Measurements from ENCODE around the gene FARP2. TPM values are rescaled to one million over a fixed set of nuclear protein-coding genes. Genes with fewer than 3 reads are reported as not detected.

FARP2 gene
- total and polyA plus RNA-seq, 4 donors = 5.8 to 30.9 (median 14.3) TPM

DNA sequence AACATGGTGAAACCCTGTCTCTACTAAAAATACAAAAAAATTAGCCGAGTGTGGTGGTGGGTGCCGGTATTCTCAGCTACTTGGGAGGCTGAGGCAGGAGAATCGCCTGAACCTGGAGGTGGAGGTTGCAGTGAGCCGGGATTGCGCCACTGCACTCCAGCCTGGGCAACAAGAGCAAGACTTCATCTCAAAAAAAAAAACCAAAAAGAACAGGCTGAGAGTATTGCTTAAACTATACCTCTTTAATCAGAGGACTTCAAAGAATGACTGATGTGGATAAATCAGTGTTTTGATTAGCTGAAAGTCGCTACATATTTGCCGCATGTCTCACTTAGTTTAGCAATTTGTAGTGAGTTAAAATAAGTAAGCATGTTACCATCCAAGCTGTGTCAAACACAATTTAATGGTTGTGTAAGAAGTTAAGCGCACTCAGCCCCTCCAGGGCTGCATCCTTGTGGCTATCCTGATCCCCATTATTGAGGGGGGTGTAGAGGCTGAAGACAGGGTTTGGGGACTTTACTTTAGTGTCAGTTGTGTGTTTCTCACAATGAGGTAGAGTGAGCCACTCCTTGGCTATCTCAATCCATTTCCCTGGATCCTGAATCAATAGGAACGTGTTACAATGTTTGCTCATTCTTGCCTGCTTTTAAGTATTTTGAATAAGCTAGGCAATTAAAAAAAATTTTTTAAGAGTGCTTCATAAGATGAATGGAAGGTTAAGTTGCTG, 11.0 kb upstream of the FARP2 start:
- TF ChIP-seq HNF4G (IDR thresholded peaks at IDR 0.05) (no peak), HNF4A (conservative IDR thresholded peaks at IDR 0.05) (no peak), SP1 (IDR thresholded peaks at IDR 0.05) (no peak), GABPA (IDR thresholded peaks at IDR 0.05 in 1 of 2, conservative IDR thresholded peaks at IDR 0.05 in 1 of 2) (no peak)
- TF ChIP-seq, protein P1, sequence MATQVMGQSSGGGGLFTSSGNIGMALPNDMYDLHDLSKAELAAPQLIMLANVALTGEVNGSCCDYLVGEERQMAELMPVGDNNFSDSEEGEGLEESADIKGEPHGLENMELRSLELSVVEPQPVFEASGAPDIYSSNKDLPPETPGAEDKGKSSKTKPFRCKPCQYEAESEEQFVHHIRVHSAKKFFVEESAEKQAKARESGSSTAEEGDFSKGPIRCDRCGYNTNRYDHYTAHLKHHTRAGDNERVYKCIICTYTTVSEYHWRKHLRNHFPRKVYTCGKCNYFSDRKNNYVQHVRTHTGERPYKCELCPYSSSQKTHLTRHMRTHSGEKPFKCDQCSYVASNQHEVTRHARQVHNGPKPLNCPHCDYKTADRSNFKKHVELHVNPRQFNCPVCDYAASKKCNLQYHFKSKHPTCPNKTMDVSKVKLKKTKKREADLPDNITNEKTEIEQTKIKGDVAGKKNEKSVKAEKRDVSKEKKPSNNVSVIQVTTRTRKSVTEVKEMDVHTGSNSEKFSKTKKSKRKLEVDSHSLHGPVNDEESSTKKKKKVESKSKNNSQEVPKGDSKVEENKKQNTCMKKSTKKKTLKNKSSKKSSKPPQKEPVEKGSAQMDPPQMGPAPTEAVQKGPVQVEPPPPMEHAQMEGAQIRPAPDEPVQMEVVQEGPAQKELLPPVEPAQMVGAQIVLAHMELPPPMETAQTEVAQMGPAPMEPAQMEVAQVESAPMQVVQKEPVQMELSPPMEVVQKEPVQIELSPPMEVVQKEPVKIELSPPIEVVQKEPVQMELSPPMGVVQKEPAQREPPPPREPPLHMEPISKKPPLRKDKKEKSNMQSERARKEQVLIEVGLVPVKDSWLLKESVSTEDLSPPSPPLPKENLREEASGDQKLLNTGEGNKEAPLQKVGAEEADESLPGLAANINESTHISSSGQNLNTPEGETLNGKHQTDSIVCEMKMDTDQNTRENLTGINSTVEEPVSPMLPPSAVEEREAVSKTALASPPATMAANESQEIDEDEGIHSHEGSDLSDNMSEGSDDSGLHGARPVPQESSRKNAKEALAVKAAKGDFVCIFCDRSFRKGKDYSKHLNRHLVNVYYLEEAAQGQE (IDR thresholded peaks at IDR 0.05) = no peak
- TF ChIP-seq, protein P2, sequence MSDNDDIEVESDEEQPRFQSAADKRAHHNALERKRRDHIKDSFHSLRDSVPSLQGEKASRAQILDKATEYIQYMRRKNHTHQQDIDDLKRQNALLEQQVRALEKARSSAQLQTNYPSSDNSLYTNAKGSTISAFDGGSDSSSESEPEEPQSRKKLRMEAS (IDR thresholded peaks at IDR 0.05) = no peak
- TF ChIP-seq, protein P3, sequence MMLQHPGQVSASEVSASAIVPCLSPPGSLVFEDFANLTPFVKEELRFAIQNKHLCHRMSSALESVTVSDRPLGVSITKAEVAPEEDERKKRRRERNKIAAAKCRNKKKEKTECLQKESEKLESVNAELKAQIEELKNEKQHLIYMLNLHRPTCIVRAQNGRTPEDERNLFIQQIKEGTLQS (IDR thresholded peaks at IDR 0.05) = no peak
- WGBS = 92% methylated on average over 9 of the region's 9 CpGs
- no peaks in the 10 kb centered on the region for H3K27me3 ChIP-seq (ENCODE audit: control insufficient read depth in 4 of 4, insufficient read depth in 4 of 4, low read length in 3 of 4)
- no peak overlapping the region for H3K9ac ChIP-seq (ENCODE audit: low read depth in 1 of 2, low read length in 2 of 2)
- H3K9me3 ChIP-seq (ENCODE audit: control insufficient read depth in 4 of 4, low read length in 3 of 4) = no peaks in the 10 kb centered on the region
- peaks cover 25 to 87% (median 51%) of the 10 kb centered on the region in 4 donors for H3K36me3 ChIP-seq (ENCODE audit: control insufficient read depth in 4 of 4, insufficient read depth in 3 of 4, low read depth in 1 of 4, low read length in 3 of 4)
- H3K4me1 ChIP-seq (ENCODE audit: control insufficient read depth in 4 of 4, insufficient read depth in 4 of 4, low read length in 3 of 4) = peaks cover 0 to 4% (median 2%) of the 10 kb centered on the region in 4 donors
- DNase-seq (ENCODE audit: low spot score) = no peak
- H3K4me3 ChIP-seq (ENCODE audit: low read depth in 1 of 3, low read length in 3 of 3) = no peak overlapping the region
- H3K27ac ChIP-seq (ENCODE audit: low read depth in 1 of 2, low read length in 2 of 2) = no peak overlapping the region

DNA sequence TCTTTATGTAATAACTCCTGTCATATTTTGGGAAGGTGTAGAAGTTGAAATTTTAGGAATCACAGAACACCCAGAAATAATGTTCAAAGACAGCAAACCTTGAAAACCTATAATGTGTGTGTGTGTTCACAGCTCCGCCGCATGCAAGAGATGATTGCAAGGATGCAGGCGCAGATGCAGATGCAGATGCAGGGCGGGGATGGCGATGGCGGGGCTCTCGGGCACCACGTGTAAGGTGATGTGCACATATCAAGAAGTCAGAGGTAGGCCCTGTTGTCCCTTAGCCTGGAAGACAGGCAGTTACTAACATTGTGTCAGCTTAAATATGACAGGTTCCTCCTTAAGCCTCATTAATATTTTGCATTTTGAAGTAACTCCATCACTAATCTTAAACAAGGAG, 6.1 kb upstream of the FARP2 start:
- Histone ChIP-seq H3K4me1 (ENCODE audit: control insufficient read depth in 4 of 4, insufficient read depth in 4 of 4, low read length in 3 of 4) (peaks cover 2 to 36% (median 26%) of the 10 kb centered on the region in 4 donors), H3K27ac (ENCODE audit: low read depth in 1 of 2, low read length in 2 of 2) (no peak overlapping the region), H3K9ac (ENCODE audit: low read depth in 1 of 2, low read length in 2 of 2) (no peak overlapping the region), H3K36me3 (ENCODE audit: control insufficient read depth in 4 of 4, insufficient read depth in 3 of 4, low read depth in 1 of 4, low read length in 3 of 4) (peaks cover 17 to 57% (median 32%) of the 10 kb centered on the region in 4 donors), H3K27me3 (ENCODE audit: control insufficient read depth in 4 of 4, insufficient read depth in 4 of 4, low read length in 3 of 4) (no peaks in the 10 kb centered on the region), H3K4me3 (ENCODE audit: low read depth in 1 of 3, low read length in 3 of 3) (no peak overlapping the region), H3K9me3 (ENCODE audit: control insufficient read depth in 4 of 4, low read length in 3 of 4) (no peaks in the 10 kb centered on the region)
- WGBS = 96% methylated on average over 8 of the region's 8 CpGs
- no peak for DNase-seq (ENCODE audit: low spot score)
- no peak for TF ChIP-seq FOXA2 (IDR thresholded peaks at IDR 0.05)
- no peak for TF ChIP-seq SP1 (IDR thresholded peaks at IDR 0.05)
- no peak for TF ChIP-seq HNF4A (conservative IDR thresholded peaks at IDR 0.05)
- TF ChIP-seq, protein P4, sequence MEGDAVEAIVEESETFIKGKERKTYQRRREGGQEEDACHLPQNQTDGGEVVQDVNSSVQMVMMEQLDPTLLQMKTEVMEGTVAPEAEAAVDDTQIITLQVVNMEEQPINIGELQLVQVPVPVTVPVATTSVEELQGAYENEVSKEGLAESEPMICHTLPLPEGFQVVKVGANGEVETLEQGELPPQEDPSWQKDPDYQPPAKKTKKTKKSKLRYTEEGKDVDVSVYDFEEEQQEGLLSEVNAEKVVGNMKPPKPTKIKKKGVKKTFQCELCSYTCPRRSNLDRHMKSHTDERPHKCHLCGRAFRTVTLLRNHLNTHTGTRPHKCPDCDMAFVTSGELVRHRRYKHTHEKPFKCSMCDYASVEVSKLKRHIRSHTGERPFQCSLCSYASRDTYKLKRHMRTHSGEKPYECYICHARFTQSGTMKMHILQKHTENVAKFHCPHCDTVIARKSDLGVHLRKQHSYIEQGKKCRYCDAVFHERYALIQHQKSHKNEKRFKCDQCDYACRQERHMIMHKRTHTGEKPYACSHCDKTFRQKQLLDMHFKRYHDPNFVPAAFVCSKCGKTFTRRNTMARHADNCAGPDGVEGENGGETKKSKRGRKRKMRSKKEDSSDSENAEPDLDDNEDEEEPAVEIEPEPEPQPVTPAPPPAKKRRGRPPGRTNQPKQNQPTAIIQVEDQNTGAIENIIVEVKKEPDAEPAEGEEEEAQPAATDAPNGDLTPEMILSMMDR (IDR thresholded peaks at IDR 0.05; ENCODE audit: low read depth, low read length, missing input control) = no peak
- no peak for TF ChIP-seq TAF1 (conservative IDR thresholded peaks at IDR 0.05)
- no peak for TF ChIP-seq RXRA (IDR thresholded peaks at IDR 0.05)

All from liver (tissue), 9 donors.